Lung (tissue), 12 donors: ENCODE data around the gene GRN. TPM values are rescaled to one million over a fixed set of nuclear protein-coding genes. Genes with fewer than 3 reads are reported as not detected.

Experiments
- ATAC-seq: fragments of 200-7000 bp; cut with Tn5 transposase; one replicate; pipeline ENCODE4 v1.9.1; 2020; ENCODE audit warnings: moderate number of reproducible peaks; ENCODE audit not compliant: insufficient read depth, low FRiP score
- DNase-seq, 3 donors: peaks; one replicate each; pipeline ENCODE4 v3.0.0-alpha.2; 2013 to 2017
- H3K27ac ChIP-seq, 2 donors: one replicate each; pipeline ENCODE4 v1.5.1; 2013; ENCODE audit warnings: mild to moderate bottlenecking in 2 of 2, moderate library complexity in 2 of 2, control low read depth in 1 of 2, inconsistent platforms in 1 of 2, low read depth in 1 of 2, low read length in 1 of 2
- H3K27me3 ChIP-seq, 3 donors: one replicate each; pipeline ENCODE4 v1.5.1; 2013; ENCODE audit warnings: low read length in 2 of 3; ENCODE audit not compliant: control insufficient read depth in 3 of 3, insufficient read depth in 3 of 3
- H3K36me3 ChIP-seq, 4 donors: one replicate each; pipeline ENCODE4 v1.5.1; 2013; ENCODE audit warnings: low read length in 4 of 4, mild to moderate bottlenecking in 1 of 4, moderate library complexity in 1 of 4; ENCODE audit not compliant: control insufficient read depth in 4 of 4, insufficient read depth in 4 of 4
- H3K4me1 ChIP-seq, 5 donors: one replicate each; pipeline ENCODE4 v1.5.1; 2013; ENCODE audit warnings: low read length in 5 of 5, mild to moderate bottlenecking in 2 of 5, moderate library complexity in 1 of 5; ENCODE audit not compliant: control insufficient read depth in 5 of 5, insufficient read depth in 5 of 5
- H3K4me3 ChIP-seq: one replicate; pipeline ENCODE4 v1.5.1; 2013; ENCODE audit warnings: mild to moderate bottlenecking, control low read depth, moderate library complexity
- H3K9ac ChIP-seq, 2 donors: one replicate each; pipeline ENCODE4 v1.5.1; 2013; ENCODE audit warnings: low read length in 2 of 2, control low read depth in 1 of 2; ENCODE audit not compliant: insufficient read depth in 1 of 2
- H3K9me3 ChIP-seq, 4 donors: one replicate each; pipeline ENCODE4 v1.5.1; 2013; ENCODE audit warnings: low read length in 3 of 4, mild to moderate bottlenecking in 1 of 4, moderate library complexity in 1 of 4; ENCODE audit not compliant: control insufficient read depth in 4 of 4, insufficient read depth in 3 of 4
- WGBS, 2 donors: extraction: QIAGEN DNeasy Blood & Tissue Kit; methylation state at CpG; one replicate each; pipeline ENCODE4 v1.1.7; 2013; 5-methylcytosine and 5-hydroxymethylcytosine counted together
- polyA plus RNA-seq, 2 donors: library from polyadenylated mRNA; stranded (reverse); fragments of 200-250 nt; gene quantifications; one replicate each; pipeline ENCODE4 v1.2.1, GENCODE V29; 2013
- total RNA-seq, 2 donors: library from RNA; depleted of rRNA in 1 of 2; stranded (reverse); fragments of >200 nt in 1 of 2; gene quantifications; one replicate each; pipeline ENCODE4 v1.2.1, GENCODE V29; 2014 to 2021
- TF ChIP-seq, protein P1 (sequence below): IDR thresholded peaks from 2 replicates; pipeline ENCODE4 v1.5.1; 2012; ENCODE audit warnings: mild to moderate bottlenecking; ENCODE audit errors: control extremely low read depth, extremely low read depth
- donor health status: control.
- donor health status: control.
- donor health status: Bipolar disorder and iron deficiency.
- donor health status: healthy.
- donor health status: DM: yes; HTN: yes; CAD: no.

The GRN gene
- total and polyA plus RNA-seq, 4 donors: 160 to 753 (median 510) TPM

DNA sequence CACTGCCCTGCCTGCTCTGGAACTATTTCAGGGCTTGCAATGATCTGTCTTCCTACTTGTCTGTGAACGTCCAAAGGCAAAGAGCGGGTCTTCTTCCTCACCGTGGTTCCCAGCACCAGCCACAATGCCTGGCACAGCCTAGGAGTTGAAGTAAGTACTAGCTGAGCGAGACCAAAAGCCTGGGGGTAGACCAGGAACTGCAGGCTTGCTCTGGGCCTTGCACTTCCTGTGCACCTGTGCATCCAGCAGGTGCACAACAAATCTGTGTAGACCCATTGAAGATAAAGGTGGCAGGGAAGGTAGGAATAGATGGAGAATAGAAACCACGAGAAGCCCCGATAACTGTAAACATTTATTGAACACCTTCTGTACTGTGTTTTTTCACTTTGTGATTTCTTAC lies 13.9 kb downstream of the GRN start:
- Histone ChIP-seq H3K9ac (no peak overlapping the region), H3K27ac (no peak overlapping the region), H3K9me3 (no peaks in the 10 kb centered on the region), H3K36me3 (peaks cover 0 to 3% (median 0%) of the 10 kb centered on the region in 4 donors), H3K4me1 (peaks cover 0 to 29% (median 9%) of the 10 kb centered on the region in 5 donors), H3K4me3 (no peak overlapping the region), H3K27me3 (no peaks in the 10 kb centered on the region)
- no peak for DNase-seq
- TF ChIP-seq, protein P1, sequence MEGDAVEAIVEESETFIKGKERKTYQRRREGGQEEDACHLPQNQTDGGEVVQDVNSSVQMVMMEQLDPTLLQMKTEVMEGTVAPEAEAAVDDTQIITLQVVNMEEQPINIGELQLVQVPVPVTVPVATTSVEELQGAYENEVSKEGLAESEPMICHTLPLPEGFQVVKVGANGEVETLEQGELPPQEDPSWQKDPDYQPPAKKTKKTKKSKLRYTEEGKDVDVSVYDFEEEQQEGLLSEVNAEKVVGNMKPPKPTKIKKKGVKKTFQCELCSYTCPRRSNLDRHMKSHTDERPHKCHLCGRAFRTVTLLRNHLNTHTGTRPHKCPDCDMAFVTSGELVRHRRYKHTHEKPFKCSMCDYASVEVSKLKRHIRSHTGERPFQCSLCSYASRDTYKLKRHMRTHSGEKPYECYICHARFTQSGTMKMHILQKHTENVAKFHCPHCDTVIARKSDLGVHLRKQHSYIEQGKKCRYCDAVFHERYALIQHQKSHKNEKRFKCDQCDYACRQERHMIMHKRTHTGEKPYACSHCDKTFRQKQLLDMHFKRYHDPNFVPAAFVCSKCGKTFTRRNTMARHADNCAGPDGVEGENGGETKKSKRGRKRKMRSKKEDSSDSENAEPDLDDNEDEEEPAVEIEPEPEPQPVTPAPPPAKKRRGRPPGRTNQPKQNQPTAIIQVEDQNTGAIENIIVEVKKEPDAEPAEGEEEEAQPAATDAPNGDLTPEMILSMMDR: no peak
- no peak for ATAC-seq
- 69 to 70% methylated on average over 6 of the region's 6 CpGs for WGBS, 2 donors

DNA sequence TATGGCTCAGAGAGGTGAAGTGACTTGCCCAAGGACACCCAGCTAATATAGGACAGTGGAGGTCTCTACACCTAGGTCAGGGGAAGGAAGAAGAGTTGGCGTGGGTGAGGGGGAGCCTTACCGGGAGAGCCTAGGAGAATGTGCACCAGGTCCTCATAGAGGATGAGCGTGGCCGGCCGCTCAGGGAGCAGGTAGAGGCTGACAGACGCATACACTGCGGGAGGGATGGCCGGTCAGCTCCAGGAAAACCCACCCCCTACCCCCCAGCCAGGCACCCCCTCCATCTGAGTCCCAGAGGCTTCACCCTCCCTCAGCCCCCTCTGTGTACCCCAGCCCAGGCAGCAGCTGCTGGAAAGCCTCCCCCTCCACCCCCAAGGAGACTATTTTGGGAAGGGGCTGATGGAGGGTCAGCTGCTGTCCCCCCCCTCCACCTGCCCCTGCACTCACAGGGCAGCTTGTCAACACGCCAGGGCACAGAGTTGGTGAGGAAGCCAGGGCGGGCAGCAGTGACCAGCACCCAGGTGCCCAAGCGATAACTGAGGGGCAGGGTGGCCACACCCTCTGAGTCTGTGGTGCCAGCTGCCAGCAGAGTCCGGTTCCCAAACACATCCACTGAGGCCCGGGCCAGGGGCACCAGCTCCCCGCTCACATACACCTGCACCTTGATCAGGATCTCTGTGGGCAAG lies 14.5 kb downstream of the GRN start:
- H3K4me1 ChIP-seq: peaks cover 0 to 30% (median 9%) of the 10 kb centered on the region in 5 donors
- WGBS, 2 donors: 93 to 97% methylated on average over 14 of the region's 14 CpGs
- no peak overlapping the region for H3K4me3 ChIP-seq
- DNase-seq (no peak), ATAC-seq (no peak)
- H3K36me3 ChIP-seq: peaks cover 0 to 3% (median 0%) of the 10 kb centered on the region in 4 donors
- H3K27me3 ChIP-seq: no peaks in the 10 kb centered on the region
- H3K27ac ChIP-seq: no peak overlapping the region
- H3K9ac ChIP-seq: no peak overlapping the region
- TF ChIP-seq, protein P1: no peak
- H3K9me3 ChIP-seq: no peaks in the 10 kb centered on the region

DNA sequence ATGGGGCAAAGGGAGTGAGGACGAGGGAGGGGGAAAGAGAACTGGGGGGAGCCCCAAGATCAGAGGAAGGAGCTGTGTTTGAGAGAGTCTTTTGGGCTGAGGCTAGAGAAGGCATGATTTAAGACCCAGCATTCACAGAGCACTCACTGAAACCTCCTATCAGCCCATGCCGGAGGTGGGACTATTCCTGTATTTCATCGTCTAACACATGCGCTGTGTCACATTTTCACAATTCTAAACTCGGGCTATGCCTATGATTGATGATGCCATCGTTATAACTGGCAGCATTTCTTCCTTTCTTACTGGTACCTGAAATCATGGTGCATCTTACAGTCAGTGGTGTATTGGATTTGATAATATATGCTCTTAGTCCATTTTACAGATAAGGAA lies 15.0 kb downstream of the GRN start:
- Histone ChIP-seq H3K4me3 (no peak overlapping the region), H3K27ac (no peak overlapping the region), H3K9me3 (no peaks in the 10 kb centered on the region), H3K4me1 (peaks cover 0 to 30% (median 9%) of the 10 kb centered on the region in 5 donors), H3K27me3 (no peaks in the 10 kb centered on the region), H3K9ac (no peak overlapping the region), H3K36me3 (peaks cover 0 to 3% (median 0%) of the 10 kb centered on the region in 4 donors)
- WGBS, 2 donors: 57 to 60% methylated on average over 6 of the region's 6 CpGs
- TF ChIP-seq, protein P1: no peak
- DNase-seq (no peak), ATAC-seq (no peak)
